Kasumi-1 (cell line): ENCODE results near the gene KRT31.
"Not testable (repeated sequence)": the region's sequence is repeated elsewhere in the genome, so short reads cannot be mapped to it uniquely, and the experiment has no call there.

Experiments used
- DNase-seq, 2 experiments: peaks; one replicate each; lab custom pipeline; 2025; lab: John Stamatoyannopoulos, UW

Gene KRT31

DNA sequence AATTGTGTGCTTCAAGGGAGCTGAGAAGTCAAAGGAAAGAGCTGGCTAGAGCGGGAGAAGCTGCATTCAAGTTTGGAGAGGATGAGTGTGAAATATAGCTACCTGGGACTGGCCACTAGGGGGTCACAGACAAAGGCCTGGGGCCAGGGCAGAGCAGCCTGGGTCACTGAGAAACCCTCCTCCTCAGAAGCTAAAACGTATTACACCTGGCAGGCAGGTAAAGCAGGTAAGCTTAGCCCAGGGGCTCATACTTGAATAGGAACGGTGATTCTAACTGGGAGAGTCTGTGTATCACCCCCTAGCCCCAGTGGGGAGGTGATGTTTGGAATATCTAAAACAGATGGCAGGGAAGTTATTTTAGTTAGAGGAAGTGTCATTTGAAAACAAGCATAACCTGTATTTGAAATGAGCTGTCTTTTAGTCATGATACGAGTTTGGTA lies 20.2 kb upstream of the KRT31 start:
- DNase-seq, result no peak

DNA sequence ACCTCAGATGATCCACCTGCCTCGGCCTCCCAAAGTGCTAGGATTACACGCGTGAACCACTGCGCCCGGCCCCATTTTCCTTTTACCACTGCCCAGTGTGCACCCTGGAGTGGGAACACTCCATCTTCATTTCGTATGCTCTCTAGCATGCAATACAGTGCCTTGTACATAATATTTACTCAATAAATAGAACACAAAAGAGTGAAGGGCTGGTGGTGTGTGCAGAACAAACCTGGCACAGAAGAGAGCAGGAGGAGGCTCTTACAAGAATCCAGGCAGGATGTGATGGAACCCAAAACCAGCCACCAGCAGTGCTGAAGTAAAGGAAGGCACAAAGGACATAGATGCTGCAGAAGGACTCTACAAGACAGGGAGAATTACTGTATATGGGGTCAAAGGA lies 19.7 kb upstream of the KRT31 start:
- no peak for DNase-seq

DNA sequence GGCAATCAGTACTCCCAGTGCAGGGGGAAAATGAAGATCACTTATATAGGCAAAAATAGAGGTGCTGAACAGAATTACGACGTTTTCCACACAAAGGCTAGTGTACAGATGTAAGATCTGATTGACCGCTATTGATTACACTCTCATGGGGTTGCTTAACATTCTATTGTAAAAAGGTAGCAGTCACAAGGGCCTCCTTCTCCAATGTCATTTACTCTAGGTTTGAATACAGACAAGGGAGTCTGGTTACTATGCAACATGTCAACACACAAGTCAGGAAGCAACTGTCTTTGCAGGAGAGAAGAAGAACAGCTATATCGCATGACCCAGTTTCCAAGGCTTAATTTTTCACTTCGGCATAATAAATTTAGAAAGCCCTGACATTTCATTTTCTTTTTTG lies 19.1 kb upstream of the KRT31 start:
- DNase-seq, result no peak

DNA sequence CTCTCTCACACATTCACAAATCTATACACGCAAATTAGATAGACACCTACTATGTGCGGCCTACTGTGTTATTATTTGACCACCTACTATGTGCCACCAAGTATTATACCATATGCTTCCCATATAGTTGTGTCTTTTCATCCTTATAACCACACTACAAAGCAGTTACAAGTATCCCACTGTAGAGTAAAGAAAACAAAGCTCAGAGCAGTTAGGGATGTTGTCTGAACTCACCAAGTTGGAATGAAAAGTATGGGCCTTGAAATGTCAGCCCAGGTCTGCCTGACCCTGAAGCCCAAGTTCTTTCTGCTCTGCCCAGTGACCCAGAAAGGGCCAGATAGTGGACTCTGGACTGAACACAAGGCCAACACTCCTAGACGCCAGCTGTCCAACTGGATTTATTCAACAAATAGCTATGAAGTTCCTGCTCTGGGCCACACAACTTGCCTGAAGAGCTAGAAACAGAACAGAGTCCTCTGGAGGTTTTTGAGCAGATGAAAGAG lies 18.5 kb upstream of the KRT31 start:
- DNase-seq, result no peak

DNA sequence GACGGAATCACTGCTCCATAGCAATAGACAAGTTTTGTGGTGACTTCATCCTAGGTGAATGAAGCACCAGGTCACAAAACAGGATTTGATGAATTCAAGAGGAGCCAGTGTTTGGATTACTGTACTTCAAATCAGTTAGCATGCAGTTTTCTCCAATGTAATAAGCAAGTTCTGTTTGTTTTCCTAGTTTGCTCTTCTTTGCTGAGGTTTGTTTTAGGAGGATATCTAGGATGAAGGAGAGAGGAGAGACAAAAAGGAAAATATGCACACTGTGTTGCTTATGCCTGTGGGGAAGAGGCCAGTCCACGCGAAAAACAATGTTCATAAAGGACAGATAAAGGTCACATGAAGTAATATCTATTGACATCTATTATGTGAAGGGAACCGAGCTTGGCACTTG lies 18.0 kb upstream of the KRT31 start:
- DNase-seq, result no peak

DNA sequence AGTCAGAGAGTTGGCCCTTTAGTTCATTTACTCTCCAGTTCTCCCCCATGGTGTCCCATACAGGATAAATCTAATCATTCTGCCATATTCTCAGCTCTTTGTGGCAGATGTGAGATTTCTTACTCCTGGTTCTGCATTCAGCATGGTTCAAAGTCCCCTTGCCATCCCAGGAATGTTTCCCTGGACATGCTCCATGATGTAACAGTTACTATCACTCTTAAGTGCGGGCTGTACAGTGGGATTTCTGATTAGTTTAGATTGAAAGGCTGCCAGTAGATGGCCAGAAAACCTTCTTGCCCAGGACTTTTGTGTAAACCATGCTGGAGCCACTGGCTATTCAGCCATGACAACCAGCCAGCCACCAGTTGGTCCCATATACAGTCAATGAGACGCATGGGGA lies 16.6 kb upstream of the KRT31 start:
- no peak for DNase-seq

DNA sequence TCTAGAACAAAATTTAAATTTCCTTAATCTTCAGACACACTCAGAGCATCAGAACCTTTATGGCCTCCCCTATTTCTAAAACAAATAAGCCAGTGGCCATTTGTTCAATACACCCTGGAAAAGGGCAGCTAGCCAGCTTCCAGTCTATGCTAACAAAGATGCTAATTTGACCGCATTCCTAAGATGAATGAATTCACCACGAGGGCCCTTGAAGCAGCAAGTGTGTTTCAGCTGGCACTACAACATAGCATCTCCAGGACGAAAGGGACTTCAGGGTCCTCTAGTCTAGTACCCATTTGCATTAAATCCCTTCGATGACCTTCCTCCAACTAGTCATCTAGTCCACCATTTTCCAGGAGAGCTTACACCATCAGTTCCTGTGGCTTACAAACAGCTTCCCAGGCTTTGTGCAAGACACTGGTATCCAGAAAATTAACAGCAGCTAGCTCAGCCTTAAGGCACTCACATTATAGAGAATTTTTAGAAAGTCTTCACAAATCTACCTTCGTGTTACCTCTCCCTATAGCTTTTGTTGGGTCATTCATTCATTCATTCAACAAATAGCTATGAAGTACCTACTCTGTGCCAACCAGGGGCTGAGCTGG lies 16.0 kb upstream of the KRT31 start:
- DNase-seq, result no peak

DNA sequence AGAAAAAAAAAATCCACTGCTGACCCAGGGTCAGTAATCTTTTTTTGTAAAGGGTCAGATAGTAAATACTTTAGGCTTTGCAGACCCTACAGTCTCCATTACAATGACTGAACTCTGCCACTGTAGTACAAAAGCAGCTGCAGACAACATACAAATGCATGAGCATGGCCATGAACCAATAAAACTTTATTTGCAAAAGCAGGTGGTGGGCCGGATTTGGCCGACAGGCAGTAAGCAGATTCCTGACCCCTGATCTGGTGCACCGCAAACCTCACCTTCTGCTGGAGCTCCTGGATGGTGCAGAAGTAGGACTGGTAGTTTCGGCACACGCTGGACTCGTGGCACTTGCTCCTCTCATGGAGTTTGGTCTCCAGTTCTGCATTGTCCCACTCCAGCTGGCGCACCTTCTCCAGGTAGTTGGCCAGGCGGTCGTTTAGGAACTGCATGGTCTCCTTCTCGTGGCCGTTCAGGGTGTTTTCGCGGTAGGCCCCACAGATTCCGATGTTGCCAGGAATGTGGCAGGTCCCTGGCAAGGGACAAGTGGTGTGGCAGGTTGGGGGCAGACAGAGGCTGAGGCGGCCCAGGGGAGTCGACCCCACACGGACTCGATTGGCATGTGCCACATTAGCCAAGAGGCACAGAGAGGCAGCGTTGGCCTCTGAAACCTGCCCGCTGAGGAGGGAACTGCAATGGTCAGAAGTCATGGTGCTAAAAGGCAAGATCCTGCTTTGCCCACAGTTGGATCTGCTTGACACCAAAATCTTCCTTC lies 13.8 kb upstream of the KRT31 start:
- DNase-seq, result no peak

DNA sequence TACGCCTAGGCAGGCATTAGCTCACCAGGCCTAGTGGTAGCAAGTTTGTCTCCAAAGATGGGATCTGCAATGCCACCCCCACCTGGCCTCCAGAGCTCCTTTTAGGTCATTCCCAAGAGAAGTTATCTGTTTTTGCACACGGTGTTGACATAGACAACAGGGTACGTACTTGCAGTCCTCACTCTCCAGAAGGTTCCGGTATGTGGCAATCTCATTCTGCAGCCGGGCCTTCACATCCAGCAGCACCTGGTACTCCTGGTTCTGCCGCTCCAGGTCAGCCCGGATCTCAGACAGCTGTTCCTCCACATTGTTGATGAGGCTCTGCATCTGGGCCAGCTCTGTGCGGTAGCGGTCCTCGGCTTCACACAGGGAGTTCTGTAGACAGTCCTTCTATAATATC lies 9.8 kb upstream of the KRT31 start:
- no peak for DNase-seq

DNA sequence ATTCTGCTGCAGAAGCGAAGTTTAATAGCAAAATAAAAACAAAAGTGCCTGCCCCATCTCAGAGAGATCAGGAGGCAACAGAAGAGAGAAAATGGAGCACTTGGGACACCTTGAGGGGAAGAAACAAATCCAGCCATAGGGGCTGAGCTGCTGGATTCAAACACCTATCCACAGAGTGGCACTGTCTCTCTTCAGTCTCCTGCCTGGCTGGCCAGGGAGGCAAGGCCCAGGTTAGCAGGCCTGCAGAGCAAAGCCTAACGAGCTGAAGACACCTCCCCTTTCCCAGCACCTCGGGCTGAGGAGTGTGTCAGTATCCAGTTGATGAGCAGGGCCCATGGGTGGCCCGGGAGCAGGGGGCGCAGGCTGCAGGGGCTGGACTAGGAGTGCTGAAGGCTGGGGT lies 8.8 kb upstream of the KRT31 start:
- DNase-seq, result no peak

DNA sequence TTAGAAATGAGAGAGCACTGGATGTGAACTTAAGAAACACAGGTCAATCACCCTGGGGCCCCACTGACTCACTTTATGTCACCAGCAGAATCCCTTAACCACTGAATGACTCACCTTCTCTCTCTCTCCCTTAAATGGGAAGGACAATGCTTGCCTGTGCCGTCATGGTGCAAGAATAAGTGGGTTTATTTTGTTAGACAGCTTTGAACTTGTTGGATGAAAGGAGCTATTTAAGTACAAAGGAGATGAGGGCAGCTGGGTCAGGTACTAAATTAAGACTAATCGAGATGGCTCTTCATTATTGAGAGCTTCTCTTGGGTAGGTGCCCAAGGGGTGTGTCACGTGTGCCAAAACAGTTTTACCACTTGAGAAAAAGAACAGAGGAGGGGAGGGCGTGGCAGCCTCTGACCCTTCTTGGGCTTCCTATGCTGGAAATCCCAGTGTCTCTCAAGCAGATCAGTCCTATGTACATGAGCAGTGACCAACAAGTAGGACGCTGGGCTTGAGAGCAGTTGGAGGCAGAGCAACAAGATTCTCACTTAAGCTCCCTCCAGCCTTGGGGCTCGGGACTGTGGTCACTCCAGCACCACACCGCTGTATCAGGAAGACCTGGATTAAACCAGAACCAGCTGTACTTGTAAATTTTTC lies 6.7 kb upstream of the KRT31 start:
- DNase-seq, result no peak

DNA sequence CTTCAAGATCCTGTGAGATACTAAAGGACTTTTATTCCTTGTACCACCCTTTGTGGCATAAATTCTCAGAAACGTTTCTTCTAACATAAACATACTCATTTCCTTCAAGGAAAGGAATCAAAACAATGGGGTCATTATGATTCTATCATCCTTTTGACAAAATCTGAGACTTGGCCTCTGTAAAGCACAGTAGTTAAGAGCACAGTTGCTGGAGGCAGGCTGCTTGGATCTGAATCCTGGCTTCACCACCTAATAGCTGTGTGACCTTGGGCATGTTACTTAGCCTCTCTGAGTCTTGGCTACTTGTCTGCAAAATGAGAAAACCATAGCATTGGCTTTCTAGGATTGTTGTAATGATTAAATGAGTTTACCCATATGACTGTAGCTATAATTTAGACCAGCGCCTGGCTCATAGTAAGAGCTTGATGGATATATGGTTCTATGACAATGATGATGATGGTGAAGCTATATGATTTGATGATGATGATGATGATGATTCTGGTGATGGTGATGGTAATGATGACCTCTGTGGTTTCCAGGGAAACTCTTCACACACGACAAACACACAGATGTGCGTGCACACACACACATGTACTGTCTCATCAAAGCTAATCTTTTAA lies 6.1 kb upstream of the KRT31 start:
- no peak for DNase-seq

DNA sequence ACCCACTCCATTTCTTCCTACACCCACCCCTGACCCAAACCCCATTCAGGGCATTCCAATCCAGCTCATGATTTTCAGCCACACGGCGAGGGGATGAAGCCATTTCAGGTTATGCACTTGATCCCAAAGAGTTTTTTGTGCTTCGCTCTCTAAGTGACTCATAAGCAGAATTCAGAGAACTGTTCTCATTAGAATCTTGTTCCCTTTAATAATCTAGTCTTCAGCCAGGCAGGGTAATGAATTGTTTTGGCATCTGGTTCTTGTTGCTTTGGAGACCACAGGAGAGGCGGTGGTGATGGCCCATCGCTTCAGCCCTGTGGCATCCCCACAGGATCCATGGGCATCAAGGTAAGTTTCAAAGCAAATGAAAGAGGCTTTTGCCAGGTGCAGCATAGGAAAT lies 4.8 kb upstream of the KRT31 start:
- DNase-seq, result no peak

DNA sequence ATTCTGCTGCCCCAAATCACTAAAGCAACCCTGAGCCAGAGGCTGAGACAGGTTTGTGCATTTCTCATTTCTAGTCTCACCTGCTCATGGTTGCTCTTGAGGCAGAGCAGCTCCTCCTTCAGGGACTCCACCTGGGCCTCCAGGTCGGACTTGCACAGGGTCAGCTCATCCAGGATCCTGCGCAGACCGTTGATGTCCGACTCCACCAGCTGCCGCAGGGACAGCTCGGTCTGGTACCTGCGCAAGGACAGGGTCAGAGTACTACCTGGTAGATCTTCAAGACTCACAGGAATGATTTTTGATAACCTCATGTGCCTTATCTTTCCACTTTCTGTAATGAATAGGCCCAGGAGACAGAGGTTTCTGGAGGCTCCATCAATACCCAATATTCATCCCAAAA lies 1.1 kb downstream of the KRT31 start:
- DNase-seq, result no peak

DNA sequence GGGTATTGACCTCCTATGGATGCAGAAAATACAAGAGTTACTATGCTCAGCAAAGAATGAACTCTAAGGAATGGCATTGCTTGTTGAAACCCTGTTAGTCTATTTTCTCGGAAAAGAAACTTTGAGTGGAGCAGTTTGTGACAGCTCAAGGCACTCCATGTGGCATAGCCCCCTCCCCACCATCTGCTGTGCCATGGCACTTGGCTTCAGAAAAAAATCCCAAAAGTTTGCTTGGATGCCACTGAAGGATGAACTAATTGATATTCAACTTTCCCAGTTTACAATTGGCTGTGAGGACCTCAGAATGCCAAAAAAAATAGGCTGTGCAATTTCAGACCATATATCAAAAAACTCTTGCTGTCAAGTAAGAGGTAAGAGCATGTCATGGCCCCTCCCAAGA lies 1.8 kb downstream of the KRT31 start:
- DNase-seq, result no peak

DNA sequence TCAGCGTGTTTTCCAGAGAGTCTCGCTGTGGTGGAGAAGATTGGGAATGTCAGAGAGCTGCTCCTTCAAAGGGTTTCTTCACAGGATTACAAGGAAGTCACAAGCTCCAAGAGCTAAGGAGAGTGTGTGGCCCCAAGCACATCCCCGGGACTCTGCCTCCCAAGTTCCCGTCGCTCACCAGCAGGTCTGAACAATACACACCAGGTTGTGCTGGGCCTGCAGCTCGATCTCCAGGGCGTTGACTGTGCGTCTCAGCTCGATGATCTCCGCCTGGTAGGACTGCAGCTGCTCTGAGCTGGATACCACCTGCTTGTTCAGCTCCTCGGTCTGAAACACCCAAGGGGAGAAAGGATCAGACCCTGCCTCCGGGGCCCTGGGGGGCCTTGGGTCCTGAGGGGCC lies 2.4 kb downstream of the KRT31 start:
- DNase-seq, result not testable (repeated sequence)

DNA sequence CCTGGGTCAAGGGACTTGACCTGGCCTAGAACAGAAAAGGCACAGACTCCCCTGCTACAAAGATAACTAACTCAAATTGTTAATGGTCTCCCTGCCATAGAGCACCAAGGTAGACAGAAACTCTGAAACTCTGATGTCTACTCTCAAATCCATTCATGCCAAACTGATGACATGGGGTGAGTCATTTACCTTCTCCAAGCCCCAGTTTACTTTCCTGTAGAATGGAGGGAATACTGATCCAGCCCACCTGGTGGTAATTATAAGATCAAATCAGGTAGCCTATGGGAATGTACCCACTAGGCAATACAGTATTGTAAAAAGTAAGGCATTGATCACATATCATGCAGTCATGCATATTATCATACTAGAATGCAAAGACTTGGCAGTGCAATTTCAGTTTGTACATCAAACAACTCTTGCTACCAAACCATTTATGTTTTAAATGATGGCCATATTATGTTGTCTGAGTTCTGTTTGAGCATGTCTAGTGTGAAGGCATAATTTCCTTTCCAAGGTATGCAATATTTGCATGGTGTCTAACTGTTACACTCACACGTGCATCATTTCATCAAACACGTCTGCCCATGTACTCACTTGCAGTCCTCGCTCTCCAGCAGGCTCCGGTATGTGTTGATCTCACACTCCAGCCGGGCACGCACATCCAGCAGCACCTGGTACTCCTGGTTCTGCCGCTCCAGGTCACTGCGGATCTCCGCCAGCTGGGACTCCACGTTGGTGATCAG lies 3.0 kb downstream of the KRT31 start:
- no peak for DNase-seq

DNA sequence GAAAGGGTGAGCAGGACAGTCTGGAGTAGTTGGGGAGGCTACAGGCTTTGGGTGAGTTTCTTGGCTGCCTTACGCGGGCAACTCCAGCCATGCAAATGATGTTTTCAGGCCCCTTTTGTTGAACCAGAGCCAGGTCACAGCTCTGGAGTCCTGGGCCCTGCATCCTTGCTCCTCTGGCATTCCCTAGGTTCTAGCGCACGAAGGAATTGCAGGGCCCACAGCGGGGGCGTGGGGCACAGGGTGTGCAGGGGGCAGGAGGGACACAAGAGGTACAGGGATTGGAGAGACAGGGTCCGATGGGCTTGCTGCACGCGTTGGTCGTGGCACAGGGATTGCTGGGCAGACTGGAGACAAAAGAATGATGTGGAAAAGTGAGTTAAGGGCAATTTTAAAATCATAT lies 3.6 kb downstream of the KRT31 start:
- no peak for DNase-seq

DNA sequence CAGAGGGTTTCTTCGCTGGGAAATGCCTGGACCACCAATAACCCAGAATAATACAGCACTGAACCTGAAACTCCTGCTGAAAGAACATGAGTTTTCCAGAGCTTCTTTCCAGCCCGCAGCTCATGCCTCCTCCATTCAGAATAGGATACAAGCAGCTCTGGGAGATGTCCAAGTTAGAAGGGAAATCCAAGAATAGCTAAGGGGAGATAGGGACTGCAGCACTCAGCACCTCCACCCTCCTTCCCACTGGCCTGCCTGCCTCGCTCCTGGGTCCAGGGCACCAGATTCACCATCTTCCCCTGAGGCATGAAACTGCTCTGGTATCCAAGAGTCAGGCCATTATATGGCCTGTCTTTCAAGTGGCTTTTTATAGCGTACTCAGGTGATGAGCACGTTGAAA lies 4.1 kb downstream of the KRT31 start:
- no peak for DNase-seq

DNA sequence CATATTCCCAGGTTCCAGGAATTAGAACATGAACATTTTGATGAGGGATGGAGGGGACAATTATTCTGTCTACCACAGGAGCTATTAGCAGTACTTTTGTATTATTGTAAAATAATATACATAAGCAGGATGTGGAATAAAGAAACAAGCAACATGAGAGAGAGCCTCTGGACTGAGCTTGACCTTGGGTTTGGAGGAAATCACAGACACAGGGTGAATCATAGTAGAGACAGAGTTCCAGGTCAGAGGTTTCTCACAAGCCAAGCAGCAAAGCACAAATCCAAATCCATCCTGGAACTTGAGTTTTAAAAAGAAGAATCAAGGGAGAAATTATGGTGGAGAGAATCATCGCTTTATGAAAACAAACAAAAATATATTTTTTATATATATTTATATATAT lies 5.1 kb downstream of the KRT31 start:
- DNase-seq, result no peak

DNA sequence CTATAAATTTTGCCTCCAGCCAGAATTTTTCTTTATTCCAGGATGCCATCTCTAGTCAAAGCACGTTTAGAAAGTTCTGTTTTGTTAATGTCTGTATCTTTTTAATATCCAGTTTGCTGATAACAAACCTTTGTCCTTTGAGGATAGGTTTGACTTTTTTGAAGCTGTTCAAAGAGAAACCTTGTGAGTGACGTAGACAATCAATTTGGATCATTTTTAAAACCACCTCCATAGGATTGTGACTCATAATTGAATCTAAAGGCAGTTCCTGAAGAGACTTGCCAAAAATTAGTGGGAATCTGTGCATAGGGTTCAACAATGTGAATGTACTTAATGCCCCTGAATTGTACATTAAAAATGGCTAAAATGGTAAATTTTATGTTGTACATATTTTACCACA lies 5.9 kb downstream of the KRT31 start:
- no peak for DNase-seq

DNA sequence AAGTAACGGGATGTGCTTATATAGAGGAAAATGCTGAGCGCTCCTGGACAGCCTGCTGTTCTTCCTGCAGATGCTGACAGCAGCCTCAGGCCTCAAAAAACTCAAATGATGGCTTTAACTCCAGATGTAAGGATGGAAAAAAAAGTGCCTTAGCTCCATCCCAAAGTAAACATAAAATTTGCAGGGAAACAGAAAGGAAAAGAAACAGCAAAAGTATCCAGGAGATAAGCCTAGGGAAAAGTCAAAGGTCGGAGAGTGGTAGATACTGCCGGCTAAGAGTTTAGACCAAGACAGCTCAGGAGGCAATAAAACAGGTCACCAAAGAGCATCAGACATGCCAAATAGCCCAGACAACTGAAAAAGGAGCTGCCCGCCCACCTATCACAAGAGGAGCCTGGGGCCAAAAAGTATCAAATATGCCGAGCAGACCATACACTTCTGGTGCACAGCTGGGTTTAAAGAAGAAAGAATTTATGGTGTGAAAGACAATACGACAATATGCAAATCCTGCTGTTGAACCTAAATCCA lies 6.9 kb downstream of the KRT31 start:
- DNase-seq, result no peak
